K562 (cell line): ENCODE data around the gene PIK3CD. TPM values are rescaled to one million over a fixed set of nuclear protein-coding genes. Genes with fewer than 3 reads are reported as not detected.
A peak's percentile ranks its signal among the peaks of the same experiment; 100 is the strongest.

Experiments used
- CBX1 ChIP-seq: sonication (generic); IDR thresholded peaks from 2 replicates; pipeline ENCODE4 v1.6.1; 2016; ENCODE audit warnings: antibody characterized with exemption, low read depth, mild to moderate bottlenecking
- ESRRA ChIP-seq: fragments of 450-650 bp; IDR thresholded peaks from 2 replicates; pipeline ENCODE4 v1.6.1; 2014; ENCODE audit warnings: low read depth, mild to moderate bottlenecking, moderate library complexity, borderline replicate concordance
- FOXM1 ChIP-seq, 2 experiments: fragments of 450-650 bp in 1 of 2; sonication (generic) in 1 of 2; formaldehyde crosslinking in 1 of 2; IDR thresholded peaks; 2 replicates each; pipeline versions ENCODE4 v1.6.1 to v1.9.0; 2017 to 2022; ENCODE audit warnings: low read depth in 2 of 2, mild to moderate bottlenecking in 2 of 2, missing genetic modification reagents in 1 of 2, moderate library complexity in 1 of 2
- GATAD2B ChIP-seq: fragments of 450-650 bp; IDR thresholded peaks from 2 replicates; pipeline ENCODE4 v1.6.1; 2017; ENCODE audit warnings: mild to moderate bottlenecking, borderline replicate concordance
- NONO ChIP-seq, 2 experiments: fragments of 200-400 bp in 1 of 2; fragments of 450-650 bp in 1 of 2; formaldehyde crosslinking in 1 of 2; IDR thresholded peaks; 2 replicates each; pipeline ENCODE4 v1.6.1; 2017; ENCODE audit warnings: low read depth in 2 of 2, mild to moderate bottlenecking in 2 of 2, moderate library complexity in 2 of 2, low read length in 1 of 2
- OTX1 ChIP-seq: fragments of 450-650 bp; formaldehyde crosslinking; IDR thresholded peaks from 2 replicates; pipeline ENCODE4 v1.4.0; 2022; ENCODE audit warnings: mild to moderate bottlenecking
- TSHZ1 ChIP-seq: fragments of 250-450 bp; sonication (Bioruptor Pico); IDR thresholded peaks from 2 replicates; pipeline ENCODE4 v1.4.0; 2020; ENCODE audit warnings: mild to moderate bottlenecking, moderate library complexity
- XRCC5 ChIP-seq: fragments of 200-400 bp; formaldehyde crosslinking; IDR thresholded peaks from 2 replicates; pipeline ENCODE4 v1.6.1; 2017; ENCODE audit warnings: low read depth, mild to moderate bottlenecking, low read length
- ZNF212 ChIP-seq: fragments of 450-650 bp; formaldehyde crosslinking; IDR thresholded peaks from 2 replicates; pipeline ENCODE4 v1.4.0; 2020; ENCODE audit warnings: mild to moderate bottlenecking
- polyA plus RNA-seq, 8 experiments: library from polyadenylated mRNA; depleted of rRNA in 4 of 8; stranded (reverse) in 5 of 8; unstranded in 3 of 8; fragments of >200 nt; fragmentation: Nextera tagmentation in 2 of 8; fragmentation: Illumina TruSeq in 1 of 8; extraction: Ambion mirVana in 2 of 8; extraction: Trizol in 1 of 8; gene quantifications; 2 replicates each; pipeline versions ENCODE4 v1.2.1 to v1.2.3, GENCODE V29; 2011 to 2014; ENCODE audit warnings: inconsistent platforms in 1 of 8, missing spikeins in 1 of 8
- total RNA-seq, 7 experiments: library from RNA; depleted of rRNA in 6 of 7; stranded (reverse); fragments of >200 nt in 6 of 7; fragmentation: Illumina TruSeq in 2 of 7; extraction: Trizol in 2 of 7; gene quantifications; 2 replicates each; pipeline versions ENCODE4 v1.2.1 to v1.2.3, GENCODE V29; 2011 to 2021; ENCODE audit warnings: low replicate concordance in 1 of 7
- TF ChIP-seq, protein P1 (sequence below), 2 experiments: fragments of 450-650 bp in 1 of 2; sonication (generic) in 1 of 2; formaldehyde crosslinking in 1 of 2; IDR thresholded peaks; 2 replicates each; pipeline versions ENCODE4 v1.7.1 to v1.9.0; 2016 to 2022; ENCODE audit warnings: inconsistent platforms in 1 of 2, mild to moderate bottlenecking in 1 of 2, missing genetic modification reagents in 1 of 2

PIK3CD gene
- total and polyA plus RNA-seq, 9 of the 15 experiments (the other 6 are each of a cell fraction or from before 2014, with no cell fraction given), result 1.8 to 20.8 (median 7.2) TPM

DNA sequence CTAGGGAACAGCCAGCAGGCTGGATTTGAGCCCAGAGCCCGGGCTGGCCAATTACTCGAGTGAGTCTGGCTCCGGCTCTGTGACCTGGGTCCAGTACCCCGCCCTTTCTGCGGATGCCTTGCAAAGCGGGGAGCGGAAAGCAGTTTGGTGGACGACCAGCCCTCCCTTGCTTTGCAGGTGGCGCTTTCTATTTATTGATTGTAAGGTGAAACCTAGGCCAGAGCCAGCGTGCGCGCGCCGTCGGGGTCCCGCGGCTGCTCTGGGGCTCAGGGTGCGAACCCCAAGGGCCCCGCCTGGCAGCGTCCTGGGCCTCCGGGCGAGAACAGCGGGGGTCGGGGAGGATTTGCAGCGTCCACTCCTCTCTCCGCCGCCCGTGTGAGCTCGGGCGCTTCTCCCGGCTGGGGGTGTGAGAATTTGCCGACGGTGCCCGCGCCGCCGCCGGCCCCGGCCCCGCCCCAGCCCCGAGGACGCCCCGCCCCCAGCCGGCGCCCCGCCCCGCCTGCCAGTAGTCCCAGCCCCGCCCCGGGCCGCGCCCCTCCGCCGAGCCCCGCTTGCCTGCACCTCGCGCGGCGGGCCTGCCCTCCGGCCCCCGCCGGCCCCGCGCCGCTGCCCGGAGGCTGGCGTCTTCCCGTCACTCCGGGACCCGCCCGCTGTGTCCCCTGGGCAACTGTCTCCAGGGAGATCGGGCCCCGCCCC is 37.6 kb downstream of the PIK3CD start (continued):
- peak in 1 of 2 experiments; percentile 29; a peak in 1 of 4 replicates for TF ChIP-seq NONO (IDR thresholded peaks at IDR 0.05; ENCODE audit: low read depth in 2 of 2, low read length in 1 of 2)
- TF ChIP-seq TSHZ1, result no peak
- TF ChIP-seq ZNF212 (CRISPR knock-in tag), result no peak
- no peak for TF ChIP-seq FOXM1 (IDR thresholded peaks at IDR 0.05; ENCODE audit: low read depth)
- no peak for TF ChIP-seq FOXM1 (CRISPR knock-in tag; IDR thresholded peaks at IDR 0.05; ENCODE audit: low read depth)
- TF ChIP-seq OTX1 (CRISPR knock-in tag), result no peak
- TF ChIP-seq GATAD2B, result peak; percentile 57; the same call in 1 of the 2 replicates
- 0 out of 2 replicates have a peak, but pooled peaks have one; percentile 19 for TF ChIP-seq XRCC5
- TF ChIP-seq ESRRA, result no peak
- TF ChIP-seq, protein P1, sequence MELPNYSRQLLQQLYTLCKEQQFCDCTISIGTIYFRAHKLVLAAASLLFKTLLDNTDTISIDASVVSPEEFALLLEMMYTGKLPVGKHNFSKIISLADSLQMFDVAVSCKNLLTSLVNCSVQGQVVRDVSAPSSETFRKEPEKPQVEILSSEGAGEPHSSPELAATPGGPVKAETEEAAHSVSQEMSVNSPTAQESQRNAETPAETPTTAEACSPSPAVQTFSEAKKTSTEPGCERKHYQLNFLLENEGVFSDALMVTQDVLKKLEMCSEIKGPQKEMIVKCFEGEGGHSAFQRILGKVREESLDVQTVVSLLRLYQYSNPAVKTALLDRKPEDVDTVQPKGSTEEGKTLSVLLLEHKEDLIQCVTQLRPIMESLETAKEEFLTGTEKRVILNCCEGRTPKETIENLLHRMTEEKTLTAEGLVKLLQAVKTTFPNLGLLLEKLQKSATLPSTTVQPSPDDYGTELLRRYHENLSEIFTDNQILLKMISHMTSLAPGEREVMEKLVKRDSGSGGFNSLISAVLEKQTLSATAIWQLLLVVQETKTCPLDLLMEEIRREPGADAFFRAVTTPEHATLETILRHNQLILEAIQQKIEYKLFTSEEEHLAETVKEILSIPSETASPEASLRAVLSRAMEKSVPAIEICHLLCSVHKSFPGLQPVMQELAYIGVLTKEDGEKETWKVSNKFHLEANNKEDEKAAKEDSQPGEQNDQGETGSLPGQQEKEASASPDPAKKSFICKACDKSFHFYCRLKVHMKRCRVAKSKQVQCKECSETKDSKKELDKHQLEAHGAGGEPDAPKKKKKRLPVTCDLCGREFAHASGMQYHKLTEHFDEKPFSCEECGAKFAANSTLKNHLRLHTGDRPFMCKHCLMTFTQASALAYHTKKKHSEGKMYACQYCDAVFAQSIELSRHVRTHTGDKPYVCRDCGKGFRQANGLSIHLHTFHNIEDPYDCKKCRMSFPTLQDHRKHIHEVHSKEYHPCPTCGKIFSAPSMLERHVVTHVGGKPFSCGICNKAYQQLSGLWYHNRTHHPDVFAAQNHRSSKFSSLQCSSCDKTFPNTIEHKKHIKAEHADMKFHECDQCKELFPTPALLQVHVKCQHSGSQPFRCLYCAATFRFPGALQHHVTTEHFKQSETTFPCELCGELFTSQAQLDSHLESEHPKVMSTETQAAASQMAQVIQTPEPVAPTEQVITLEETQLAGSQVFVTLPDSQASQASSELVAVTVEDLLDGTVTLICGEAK (IDR thresholded peaks at IDR 0.05), result peak; percentile 28; the same call in 1 of the 2 replicates
- TF ChIP-seq, protein P1 (CRISPR knock-in tag; IDR thresholded peaks at IDR 0.05), result no peak
- TF ChIP-seq CBX1, result 0 out of 2 replicates have a peak, but pooled peaks have one; percentile 18
